PFSK-1 (cell line): ENCODE measurements around the gene RTP2.

Source experiments
- FOXP2 ChIP-seq: optimal IDR thresholded peaks from 2 replicates; pipeline ENCODE3; 2011; ENCODE audit warnings: borderline replicate concordance, control low read depth, inconsistent platforms; ENCODE audit not compliant: insufficient read depth; ENCODE audit errors: extremely low read length, extremely low read depth
- POLR2AphosphoS5 ChIP-seq: IDR thresholded peaks from 2 replicates; pipeline ENCODE4 v1.6.1; 2012; ENCODE audit warnings: low read depth, mild to moderate bottlenecking, control low read depth, low read length, moderate library complexity
- SIN3A ChIP-seq: IDR thresholded peaks from 2 replicates; pipeline ENCODE4 v1.6.1; 2012; ENCODE audit warnings: mild to moderate bottlenecking, low read length, moderate library complexity, borderline replicate concordance; ENCODE audit not compliant: insufficient read depth
- TAF1 ChIP-seq: IDR thresholded peaks from 2 replicates; pipeline ENCODE4 v1.6.1; 2012; ENCODE audit warnings: low read length, control low read depth, borderline replicate concordance; ENCODE audit not compliant: insufficient read depth
- TF ChIP-seq, protein P1 (sequence below), 2 experiments: IDR thresholded peaks; 2 replicates each; pipeline versions ENCODE4 v1.6.1 to v1.8.0; 2011 to 2012; ENCODE audit warnings: low read depth in 2 of 2, low read length in 2 of 2, control low read depth in 1 of 2, inconsistent platforms in 1 of 2, mild to moderate bottlenecking in 1 of 2, moderate library complexity in 1 of 2; ENCODE audit not compliant: insufficient read depth in 1 of 2

Gene RTP2

DNA sequence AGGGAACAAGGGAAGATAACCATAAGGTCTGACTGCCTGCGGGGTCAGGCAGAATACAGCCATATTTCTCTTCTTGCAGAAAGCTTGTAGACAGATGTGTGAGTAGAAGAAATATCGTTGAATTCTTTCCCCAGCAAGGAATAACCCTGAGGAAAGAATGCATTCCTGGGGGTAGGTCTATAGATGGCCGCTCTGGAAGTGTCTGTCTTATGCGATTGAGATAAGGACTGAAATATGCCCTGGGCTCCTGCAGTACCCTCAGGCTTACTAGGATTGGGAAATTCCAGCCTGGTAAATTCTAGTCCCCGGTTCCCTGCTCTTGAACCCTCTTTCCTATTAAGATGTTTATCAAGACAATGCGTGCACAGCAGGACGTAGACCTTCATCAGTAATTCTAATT lies 16.4 kb downstream of the RTP2 start:
- no peak for TF ChIP-seq SIN3A
- no peak for TF ChIP-seq POLR2AphosphoS5
- TF ChIP-seq, protein P1, sequence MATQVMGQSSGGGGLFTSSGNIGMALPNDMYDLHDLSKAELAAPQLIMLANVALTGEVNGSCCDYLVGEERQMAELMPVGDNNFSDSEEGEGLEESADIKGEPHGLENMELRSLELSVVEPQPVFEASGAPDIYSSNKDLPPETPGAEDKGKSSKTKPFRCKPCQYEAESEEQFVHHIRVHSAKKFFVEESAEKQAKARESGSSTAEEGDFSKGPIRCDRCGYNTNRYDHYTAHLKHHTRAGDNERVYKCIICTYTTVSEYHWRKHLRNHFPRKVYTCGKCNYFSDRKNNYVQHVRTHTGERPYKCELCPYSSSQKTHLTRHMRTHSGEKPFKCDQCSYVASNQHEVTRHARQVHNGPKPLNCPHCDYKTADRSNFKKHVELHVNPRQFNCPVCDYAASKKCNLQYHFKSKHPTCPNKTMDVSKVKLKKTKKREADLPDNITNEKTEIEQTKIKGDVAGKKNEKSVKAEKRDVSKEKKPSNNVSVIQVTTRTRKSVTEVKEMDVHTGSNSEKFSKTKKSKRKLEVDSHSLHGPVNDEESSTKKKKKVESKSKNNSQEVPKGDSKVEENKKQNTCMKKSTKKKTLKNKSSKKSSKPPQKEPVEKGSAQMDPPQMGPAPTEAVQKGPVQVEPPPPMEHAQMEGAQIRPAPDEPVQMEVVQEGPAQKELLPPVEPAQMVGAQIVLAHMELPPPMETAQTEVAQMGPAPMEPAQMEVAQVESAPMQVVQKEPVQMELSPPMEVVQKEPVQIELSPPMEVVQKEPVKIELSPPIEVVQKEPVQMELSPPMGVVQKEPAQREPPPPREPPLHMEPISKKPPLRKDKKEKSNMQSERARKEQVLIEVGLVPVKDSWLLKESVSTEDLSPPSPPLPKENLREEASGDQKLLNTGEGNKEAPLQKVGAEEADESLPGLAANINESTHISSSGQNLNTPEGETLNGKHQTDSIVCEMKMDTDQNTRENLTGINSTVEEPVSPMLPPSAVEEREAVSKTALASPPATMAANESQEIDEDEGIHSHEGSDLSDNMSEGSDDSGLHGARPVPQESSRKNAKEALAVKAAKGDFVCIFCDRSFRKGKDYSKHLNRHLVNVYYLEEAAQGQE (IDR thresholded peaks at IDR 0.05; ENCODE audit: insufficient read depth in 1 of 2, low read depth in 2 of 2, low read length in 2 of 2), result no peak
- TF ChIP-seq TAF1, result no peak
- no peak for TF ChIP-seq FOXP2

DNA sequence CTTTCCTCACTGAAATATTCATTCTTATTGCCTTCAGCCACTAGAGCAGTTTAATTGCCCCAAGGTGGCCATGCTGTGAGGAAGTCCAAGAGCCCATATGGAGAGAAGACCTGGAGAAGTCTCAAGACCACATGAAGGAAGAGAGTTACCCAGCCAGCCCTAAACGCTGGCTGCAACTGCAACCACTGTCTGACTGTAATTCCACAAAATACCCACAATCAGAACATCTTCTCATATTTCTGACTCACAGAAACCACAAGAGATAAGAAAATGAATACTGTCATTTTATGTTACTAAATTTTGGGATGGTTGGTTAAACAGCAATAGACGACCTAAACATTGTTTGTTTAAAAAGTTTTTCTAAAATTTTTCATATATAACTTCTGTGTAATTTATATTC lies 17.5 kb downstream of the RTP2 start:
- TF ChIP-seq FOXP2 (no peak), POLR2AphosphoS5 (no peak), SIN3A (no peak), TAF1 (no peak)
- TF ChIP-seq, protein P1 (IDR thresholded peaks at IDR 0.05; ENCODE audit: insufficient read depth in 1 of 2, low read depth in 2 of 2, low read length in 2 of 2), result no peak

DNA sequence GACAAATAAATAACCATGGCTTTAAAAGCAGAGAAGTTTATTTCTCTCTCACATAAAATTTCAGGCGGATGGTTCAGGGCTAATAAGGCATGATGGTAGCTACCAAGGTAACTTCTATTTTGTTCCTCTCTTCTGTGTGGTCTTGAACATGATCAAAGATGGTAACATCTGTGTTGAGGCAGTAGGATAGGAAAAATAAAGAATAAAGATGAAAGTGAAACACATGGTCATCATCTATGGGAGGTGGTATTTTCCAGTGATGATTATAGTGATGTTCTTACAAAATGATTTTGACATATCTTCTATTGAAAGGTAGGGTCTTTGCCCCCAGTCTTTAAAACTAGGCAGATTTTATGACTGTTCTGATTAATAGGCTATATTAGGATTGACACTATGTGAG lies 17.9 kb downstream of the RTP2 start:
- TF ChIP-seq SIN3A (no peak), TAF1 (no peak), FOXP2 (no peak), POLR2AphosphoS5 (no peak)
- TF ChIP-seq, protein P1 (IDR thresholded peaks at IDR 0.05; ENCODE audit: insufficient read depth in 1 of 2, low read depth in 2 of 2, low read length in 2 of 2), result no peak

DNA sequence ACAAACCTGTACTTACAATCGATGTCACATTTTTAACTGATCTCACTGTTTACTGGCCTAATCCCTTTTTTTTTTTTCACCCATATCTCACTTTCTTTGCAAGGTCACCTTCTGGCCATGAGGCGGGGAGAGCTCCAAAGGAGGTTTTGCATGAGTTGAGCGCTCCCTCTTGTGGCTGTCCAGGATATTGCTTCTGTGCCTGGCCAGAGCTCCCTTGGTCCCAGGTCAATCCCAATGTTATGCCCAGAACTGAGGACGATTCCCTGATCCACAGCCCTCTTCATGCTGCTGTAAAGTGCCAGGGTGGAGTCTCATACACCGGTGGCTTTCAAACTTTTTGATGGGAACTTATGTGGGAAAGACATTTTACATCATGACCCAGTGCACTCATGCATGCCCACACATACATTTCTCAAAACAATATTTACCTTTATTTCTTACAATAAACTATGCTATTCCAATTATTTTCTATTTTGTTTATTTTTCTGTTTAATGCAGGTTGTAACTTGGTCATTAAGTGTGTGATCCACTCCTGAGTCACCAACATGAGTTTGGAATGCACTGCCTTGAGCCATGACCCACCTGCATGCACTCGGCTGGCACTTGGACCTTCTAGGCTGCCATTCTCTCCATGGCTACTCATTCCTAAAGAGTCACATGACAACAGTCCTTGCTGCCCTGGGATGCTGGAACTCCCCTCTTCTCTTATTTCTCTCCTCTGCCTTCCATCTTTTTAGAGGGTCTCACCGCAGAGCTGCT lies 22.5 kb downstream of the RTP2 start:
- no peak for TF ChIP-seq SIN3A
- TF ChIP-seq FOXP2, result no peak
- TF ChIP-seq, protein P1 (IDR thresholded peaks at IDR 0.05; ENCODE audit: insufficient read depth in 1 of 2, low read depth in 2 of 2, low read length in 2 of 2), result no peak
- TF ChIP-seq POLR2AphosphoS5, result no peak
- TF ChIP-seq TAF1, result no peak
